Measurements from ENCODE around the gene AFF3.

GRCh38 chr2:100029460-100029859, 112.9 kb downstream of the AFF3 start:
- TF ChIP-seq CSDC2 (CRISPR knock-in tag; IDR thresholded peaks at IDR 0.05) (no peak), TOX (CRISPR knock-in tag; IDR thresholded peaks at IDR 0.05; ENCODE audit: borderline replicate concordance) (no peak), ZNF8 (CRISPR knock-in tag; IDR thresholded peaks at IDR 0.05) (no peak), CREB5 (CRISPR knock-in tag; IDR thresholded peaks at IDR 0.05; ENCODE audit: low read depth) (no peak), BACH2 (CRISPR knock-in tag; IDR thresholded peaks at IDR 0.05; ENCODE audit: borderline replicate concordance) (no peak), ARNTL (CRISPR knock-in tag; IDR thresholded peaks at IDR 0.05; ENCODE audit: borderline replicate concordance, low read depth) (no peak), TSHZ2 (CRISPR knock-in tag; IDR thresholded peaks at IDR 0.05) (no peak), POU6F1 (CRISPR knock-in tag; IDR thresholded peaks at IDR 0.05; ENCODE audit: borderline replicate concordance, low read depth) (no peak), ZFP3 (CRISPR knock-in tag; IDR thresholded peaks at IDR 0.05) (no peak), ISL1 (CRISPR knock-in tag; IDR thresholded peaks at IDR 0.05) (no peak), GLIS3 (CRISPR knock-in tag; IDR thresholded peaks at IDR 0.05) (no peak), ZC3H10 (CRISPR knock-in tag; IDR thresholded peaks at IDR 0.05) (no peak)
- TF ChIP-seq, protein P1, sequence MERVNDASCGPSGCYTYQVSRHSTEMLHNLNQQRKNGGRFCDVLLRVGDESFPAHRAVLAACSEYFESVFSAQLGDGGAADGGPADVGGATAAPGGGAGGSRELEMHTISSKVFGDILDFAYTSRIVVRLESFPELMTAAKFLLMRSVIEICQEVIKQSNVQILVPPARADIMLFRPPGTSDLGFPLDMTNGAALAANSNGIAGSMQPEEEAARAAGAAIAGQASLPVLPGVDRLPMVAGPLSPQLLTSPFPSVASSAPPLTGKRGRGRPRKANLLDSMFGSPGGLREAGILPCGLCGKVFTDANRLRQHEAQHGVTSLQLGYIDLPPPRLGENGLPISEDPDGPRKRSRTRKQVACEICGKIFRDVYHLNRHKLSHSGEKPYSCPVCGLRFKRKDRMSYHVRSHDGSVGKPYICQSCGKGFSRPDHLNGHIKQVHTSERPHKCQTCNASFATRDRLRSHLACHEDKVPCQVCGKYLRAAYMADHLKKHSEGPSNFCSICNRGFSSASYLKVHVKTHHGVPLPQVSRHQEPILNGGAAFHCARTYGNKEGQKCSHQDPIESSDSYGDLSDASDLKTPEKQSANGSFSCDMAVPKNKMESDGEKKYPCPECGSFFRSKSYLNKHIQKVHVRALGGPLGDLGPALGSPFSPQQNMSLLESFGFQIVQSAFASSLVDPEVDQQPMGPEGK (CRISPR knock-in tag; IDR thresholded peaks at IDR 0.05; ENCODE audit: borderline replicate concordance), result no peak

Data from SK-N-SH treated with all-trans-retinoic acid at 6 μM for 48 hours (cell line).